ENCODE results near the gene SELENOP. TPM values are rescaled to one million over a fixed set of nuclear protein-coding genes. Genes with fewer than 3 reads are reported as not detected.

The SELENOP gene
- total RNA-seq, 1 donor from 2014 or later = 344 TPM

- H3K27me3 ChIP-seq = no peaks in the 10 kb centered on the region
- no peak for DNase-seq (ENCODE audit: extremely low spot score in 2 of 2)
- no peak overlapping the region for H3K4me3 ChIP-seq
- TF ChIP-seq CTCF (IDR thresholded peaks at IDR 0.05) (no peak), POLR2AphosphoS5 (IDR thresholded peaks at IDR 0.05; ENCODE audit: insufficient read depth in 1 of 2, low read depth in 1 of 2) (no peak), POLR2A (IDR thresholded peaks at IDR 0.05) (no peak)
- H3K36me3 ChIP-seq = no peaks in the 10 kb centered on the region
- intact Hi-C loops (cut with DNase I) = no loop called here
- no peak overlapping the region for H3K27ac ChIP-seq
- H3K4me1 ChIP-seq = no peaks in the 10 kb centered on the region
- no peaks in the 10 kb centered on the region for H3K9me3 ChIP-seq
These were observed 52.2 kb downstream of the SELENOP start for GRCh38 chr5:42759456-42759855.

GRCh38 chr5:42756606-42757601, 54.8 kb downstream of the SELENOP start, which contains the start of gene CCDC152:
Gene CCDC152 (plus strand): TSS chr5:42756818. CDS start chr5:42759122, 2,304 bp downstream.
- no peak for DNase-seq (ENCODE audit: extremely low spot score in 2 of 2)

GRCh38 chr5:42753099-42753498, 58.6 kb downstream of the SELENOP start:
- Histone ChIP-seq H3K9me3 (no peaks in the 10 kb centered on the region), H3K4me1 (no peaks in the 10 kb centered on the region), H3K36me3 (no peaks in the 10 kb centered on the region), H3K4me3 (no peak overlapping the region), H3K27ac (no peak overlapping the region), H3K27me3 (no peaks in the 10 kb centered on the region)
- DNase-seq (ENCODE audit: extremely low spot score in 2 of 2) = no peak
- intact Hi-C loops (cut with DNase I) = no loop called here
- no peak for TF ChIP-seq POLR2AphosphoS5 (IDR thresholded peaks at IDR 0.05; ENCODE audit: insufficient read depth in 1 of 2, low read depth in 1 of 2)
- no peak for TF ChIP-seq POLR2A (IDR thresholded peaks at IDR 0.05)
- no peak for TF ChIP-seq CTCF (IDR thresholded peaks at IDR 0.05)

More at GRCh38 chr5:42756606-42757601, 54.8 kb downstream of the SELENOP start, which contains the start of gene CCDC152:
- peak within 1 kb of the TSS in 1 of 2 donors; percentile 2 for H3K4me3 ChIP-seq
- intact Hi-C loops (cut with DNase I) = no loop called here
- no peaks in the 10 kb centered on the region for H3K27me3 ChIP-seq
- H3K4me1 ChIP-seq = no peaks in the 10 kb centered on the region
- TF ChIP-seq POLR2A (IDR thresholded peaks at IDR 0.05) (no peak), POLR2AphosphoS5 (IDR thresholded peaks at IDR 0.05; ENCODE audit: insufficient read depth in 1 of 2, low read depth in 1 of 2) (no peak), CTCF (IDR thresholded peaks at IDR 0.05) (no peak)
- no peaks in the 10 kb centered on the region for H3K36me3 ChIP-seq
- no peaks in the 10 kb centered on the region for H3K9me3 ChIP-seq
- no peak within 1 kb of the TSS for H3K27ac ChIP-seq

DNA sequence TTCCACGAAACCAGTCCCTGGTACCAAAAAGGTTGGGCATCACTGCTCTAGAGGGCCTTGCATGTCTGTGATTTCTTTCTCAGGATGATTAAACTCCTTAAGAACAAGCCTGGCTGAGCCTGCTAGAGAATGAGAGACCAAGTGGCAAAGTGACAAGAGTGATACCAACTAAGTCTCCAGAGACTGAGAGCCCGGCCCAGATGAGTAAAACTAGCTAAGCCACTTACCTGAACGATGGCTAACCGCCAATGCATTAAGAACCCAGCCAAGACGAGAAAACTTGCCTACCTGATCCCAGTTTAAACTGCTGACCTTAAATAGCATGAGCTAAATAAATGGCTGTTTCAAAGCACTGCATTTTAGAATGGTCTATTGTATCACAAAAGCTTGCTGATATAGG, 60.6 kb downstream of the SELENOP start:
- Histone ChIP-seq H3K4me3 (no peak overlapping the region), H3K27me3 (no peaks in the 10 kb centered on the region), H3K9me3 (no peaks in the 10 kb centered on the region), H3K27ac (no peak overlapping the region), H3K4me1 (no peaks in the 10 kb centered on the region), H3K36me3 (no peaks in the 10 kb centered on the region)
- TF ChIP-seq POLR2AphosphoS5 (IDR thresholded peaks at IDR 0.05; ENCODE audit: insufficient read depth in 1 of 2, low read depth in 1 of 2) (peak in 1 of 2 donors; percentile 53), CTCF (IDR thresholded peaks at IDR 0.05) (no peak)
- intact Hi-C loops (cut with DNase I) = no loop called here
- DNase-seq (ENCODE audit: extremely low spot score in 2 of 2) = no peak

- Histone ChIP-seq H3K4me3 (no peak overlapping the region), H3K4me1 (no peaks in the 10 kb centered on the region), H3K9me3 (no peaks in the 10 kb centered on the region), H3K27me3 (no peaks in the 10 kb centered on the region), H3K36me3 (no peaks in the 10 kb centered on the region), H3K27ac (no peak overlapping the region)
- intact Hi-C loops (cut with DNase I) = no loop called here
- TF ChIP-seq POLR2A (IDR thresholded peaks at IDR 0.05) = no peak
- no peak for TF ChIP-seq POLR2AphosphoS5 (IDR thresholded peaks at IDR 0.05; ENCODE audit: insufficient read depth in 1 of 2, low read depth in 1 of 2)
- no peak for TF ChIP-seq CTCF (IDR thresholded peaks at IDR 0.05)
- no peak for DNase-seq (ENCODE audit: extremely low spot score in 2 of 2)
These were observed 61.2 kb downstream of the SELENOP start for GRCh38 chr5:42750507-42750906.
